ENCODE results near the gene CPNE9.

CPNE9 gene

DNA sequence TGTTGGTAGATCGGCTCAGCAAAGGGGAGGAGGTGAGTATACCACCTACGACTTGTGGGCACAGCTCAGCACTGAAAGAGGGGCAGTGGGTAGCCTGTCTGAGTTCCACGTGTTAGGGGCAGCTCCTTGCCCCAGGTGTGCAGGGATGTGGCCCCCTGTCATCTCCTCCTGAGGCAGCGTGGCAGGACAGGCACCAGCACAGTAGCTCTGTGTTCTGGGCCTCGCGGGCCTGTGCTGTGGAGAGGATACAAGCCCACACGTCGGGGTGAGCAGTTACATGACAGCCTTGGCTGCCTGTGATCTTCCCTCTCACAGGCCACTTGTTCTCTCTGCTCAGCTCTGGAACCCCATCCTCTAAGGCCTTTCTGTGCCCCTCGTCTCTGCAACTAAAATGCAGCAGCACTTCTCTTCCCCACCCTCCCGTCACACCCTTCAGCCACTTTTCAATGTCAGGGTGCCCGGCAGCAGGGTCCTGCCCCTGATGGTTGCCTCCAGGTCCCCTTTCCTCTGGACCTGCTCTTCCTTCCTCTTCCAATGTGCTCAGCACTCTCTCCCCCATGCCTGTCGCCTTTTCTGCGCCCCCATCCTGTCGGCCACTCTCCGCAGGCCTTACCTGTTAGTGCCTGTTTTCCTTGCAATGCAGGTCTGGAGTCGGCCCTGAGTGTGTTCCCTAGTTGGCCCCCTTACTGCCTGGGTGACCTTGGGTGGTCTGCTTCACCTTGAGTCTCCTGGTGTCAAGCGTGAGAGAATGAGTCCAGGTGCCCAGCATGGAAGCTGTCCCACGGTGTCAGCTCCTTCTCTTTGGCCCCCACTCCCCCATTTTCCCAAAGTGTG is 18.2 kb upstream of the CPNE9 start:
- CTCF ChIA-PET = interaction anchor here (0.7 kb wide), 1 partner anchor 47 kb away, joined by 3 read pairs; no protein-coding TSS in a partner anchor

DNA sequence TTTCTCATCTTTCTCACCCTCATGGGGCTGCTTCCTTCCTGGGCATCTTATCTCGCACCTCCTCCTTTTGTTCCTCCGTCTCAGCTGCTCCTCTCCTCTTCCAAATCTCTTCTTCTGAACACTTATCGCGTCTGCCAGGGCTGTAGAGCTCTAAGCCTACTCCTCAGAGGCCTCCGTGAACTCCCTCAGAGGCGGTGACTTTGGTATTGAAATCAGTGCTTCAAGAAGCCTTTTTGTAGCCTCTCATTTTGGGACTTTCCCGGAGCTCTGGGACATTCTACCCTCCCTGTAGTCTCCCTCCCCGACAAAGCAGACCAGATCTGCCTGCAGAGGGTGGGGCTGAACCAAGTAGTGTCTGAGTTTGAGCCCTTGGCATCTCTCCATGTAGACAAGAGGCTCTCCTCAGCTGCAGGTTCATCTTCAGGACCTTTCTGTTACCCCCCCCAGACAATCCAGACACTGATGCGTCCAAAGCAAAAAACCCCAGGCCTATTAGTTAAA is 17.5 kb upstream of the CPNE9 start:
- TF ChIP-seq, protein P1, sequence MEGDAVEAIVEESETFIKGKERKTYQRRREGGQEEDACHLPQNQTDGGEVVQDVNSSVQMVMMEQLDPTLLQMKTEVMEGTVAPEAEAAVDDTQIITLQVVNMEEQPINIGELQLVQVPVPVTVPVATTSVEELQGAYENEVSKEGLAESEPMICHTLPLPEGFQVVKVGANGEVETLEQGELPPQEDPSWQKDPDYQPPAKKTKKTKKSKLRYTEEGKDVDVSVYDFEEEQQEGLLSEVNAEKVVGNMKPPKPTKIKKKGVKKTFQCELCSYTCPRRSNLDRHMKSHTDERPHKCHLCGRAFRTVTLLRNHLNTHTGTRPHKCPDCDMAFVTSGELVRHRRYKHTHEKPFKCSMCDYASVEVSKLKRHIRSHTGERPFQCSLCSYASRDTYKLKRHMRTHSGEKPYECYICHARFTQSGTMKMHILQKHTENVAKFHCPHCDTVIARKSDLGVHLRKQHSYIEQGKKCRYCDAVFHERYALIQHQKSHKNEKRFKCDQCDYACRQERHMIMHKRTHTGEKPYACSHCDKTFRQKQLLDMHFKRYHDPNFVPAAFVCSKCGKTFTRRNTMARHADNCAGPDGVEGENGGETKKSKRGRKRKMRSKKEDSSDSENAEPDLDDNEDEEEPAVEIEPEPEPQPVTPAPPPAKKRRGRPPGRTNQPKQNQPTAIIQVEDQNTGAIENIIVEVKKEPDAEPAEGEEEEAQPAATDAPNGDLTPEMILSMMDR (conservative IDR thresholded peaks at IDR 0.05; ENCODE audit: low read depth) = no peak
- DNase-seq (ENCODE audit: low spot score) = no peak
- CTCF ChIA-PET = interaction anchor here (0.7 kb wide), 1 partner anchor 47 kb away, joined by 3 read pairs; no protein-coding TSS in a partner anchor
- no peak overlapping the region for H3K27ac ChIP-seq
- POLR2A ChIA-PET (ENCODE audit: low non-redundant PET) = no interaction called here

More for the DNA sequence above, 18.2 kb upstream of the CPNE9 start:
- no peak for DNase-seq (ENCODE audit: low spot score)
- TF ChIP-seq, protein P1 (conservative IDR thresholded peaks at IDR 0.05; ENCODE audit: low read depth) = no peak
- POLR2A ChIA-PET (ENCODE audit: low non-redundant PET) = no interaction called here
- no peak overlapping the region for H3K27ac ChIP-seq

DNA sequence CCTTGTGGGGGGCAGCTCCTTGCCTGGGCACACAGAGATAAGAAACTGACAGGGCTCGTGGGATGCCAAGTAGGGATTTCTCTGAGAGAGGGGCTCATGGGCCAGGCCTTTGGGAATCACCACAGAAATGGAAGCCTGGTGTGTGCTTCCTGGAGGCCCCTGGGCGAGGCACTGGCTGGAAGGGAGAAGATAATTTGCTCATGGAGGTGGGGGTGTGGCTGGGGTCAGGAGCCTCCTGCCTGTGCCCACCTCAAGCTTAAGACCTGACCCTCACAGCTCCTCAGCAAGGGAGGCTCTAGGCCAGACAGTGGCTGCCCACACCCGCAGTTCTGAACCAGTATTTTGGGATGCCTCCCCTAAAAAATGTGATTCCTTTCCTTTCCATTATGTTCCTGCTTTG is 16.9 kb upstream of the CPNE9 start:
- ChIA-PET CTCF (no interaction called here), POLR2A (ENCODE audit: low non-redundant PET) (no interaction called here)
- DNase-seq (ENCODE audit: low spot score) = no peak
- TF ChIP-seq, protein P1 (conservative IDR thresholded peaks at IDR 0.05; ENCODE audit: low read depth) = no peak
- no peak overlapping the region for H3K27ac ChIP-seq

DNA sequence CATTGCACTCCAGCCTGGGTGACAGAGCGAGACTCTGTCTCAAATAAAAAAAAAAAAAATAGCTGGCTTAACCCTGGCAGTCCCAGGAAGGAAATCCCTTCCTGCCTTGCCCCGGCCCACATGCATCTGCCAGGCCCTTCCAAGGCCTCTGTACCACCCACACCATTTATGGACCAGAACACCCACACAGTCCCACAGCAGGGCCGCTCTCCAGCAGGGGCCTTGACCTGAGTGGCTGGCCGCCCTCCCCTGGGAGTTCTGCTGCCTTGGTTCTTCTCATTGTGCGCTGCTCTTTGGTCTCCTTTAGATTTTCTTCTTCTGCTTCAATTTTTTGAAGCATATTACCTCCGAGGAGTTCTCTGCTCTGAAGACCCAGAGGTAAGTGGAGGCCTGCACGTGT is 16.1 kb upstream of the CPNE9 start:
- ChIA-PET POLR2A (ENCODE audit: low non-redundant PET) (no interaction called here), CTCF (no interaction called here)
- TF ChIP-seq, protein P1 (conservative IDR thresholded peaks at IDR 0.05; ENCODE audit: low read depth) = no peak

DNA sequence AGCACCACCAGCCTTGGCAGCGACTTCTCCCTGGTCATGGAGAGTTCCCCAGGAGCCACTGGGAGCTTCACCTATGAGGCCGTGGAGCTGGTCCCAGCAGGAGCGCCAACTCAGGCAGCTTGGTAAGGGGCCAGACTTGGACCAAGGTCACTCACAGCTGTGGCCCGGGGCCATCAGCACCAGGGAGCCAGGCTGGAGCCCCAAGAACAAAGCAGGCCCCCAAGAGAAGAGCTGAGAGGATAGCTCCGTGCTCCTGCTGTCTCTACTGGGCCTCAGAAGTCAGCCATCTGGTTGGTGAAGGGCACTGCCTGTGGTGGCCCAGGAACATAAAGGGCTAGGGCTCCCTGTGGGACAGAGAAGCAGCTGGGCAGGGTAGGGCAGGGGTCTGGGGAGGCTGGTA is 14.7 kb upstream of the CPNE9 start:
- ChIA-PET POLR2A (ENCODE audit: low non-redundant PET) (no interaction called here), CTCF (no interaction called here)
- TF ChIP-seq, protein P1 (conservative IDR thresholded peaks at IDR 0.05; ENCODE audit: low read depth) = no peak

More for the DNA sequence above, 16.1 kb upstream of the CPNE9 start:
- DNase-seq (ENCODE audit: low spot score) = no peak
- H3K27ac ChIP-seq = no peak overlapping the region

DNA sequence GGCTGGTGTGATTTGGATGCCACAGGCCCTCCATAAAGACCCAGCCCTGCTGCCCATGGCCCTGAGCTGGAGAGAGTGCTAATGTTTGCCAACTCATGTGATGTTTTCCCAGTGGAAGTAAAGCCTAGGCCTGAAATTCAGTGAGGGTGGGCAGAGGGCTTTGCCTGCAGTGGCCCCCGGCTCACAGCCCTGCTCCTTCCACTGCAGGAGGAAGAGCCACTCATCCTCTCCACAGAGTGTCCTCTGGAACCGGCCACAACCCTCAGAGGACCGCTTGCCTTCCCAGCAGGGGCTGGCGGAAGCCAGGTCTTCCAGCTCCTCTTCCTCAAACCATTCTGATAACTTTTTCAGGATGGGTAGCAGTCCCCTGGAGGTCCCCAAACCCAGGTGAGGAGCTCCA is 13.9 kb upstream of the CPNE9 start:
- no peak overlapping the region for H3K27ac ChIP-seq
- CTCF ChIA-PET = no interaction called here
- DNase-seq (ENCODE audit: low spot score) = no peak
- POLR2A ChIA-PET (ENCODE audit: low non-redundant PET) = no interaction called here
- TF ChIP-seq, protein P1 (conservative IDR thresholded peaks at IDR 0.05; ENCODE audit: low read depth) = no peak

More for the DNA sequence above, 14.7 kb upstream of the CPNE9 start:
- no peak overlapping the region for H3K27ac ChIP-seq
- no peak for DNase-seq (ENCODE audit: low spot score)
